IPS DF 4.7 (cell line): Measurements from ENCODE around the gene KCNC1.

ENCODE experiments used
- DNase-seq: peaks from one replicate; pipeline ENCODE4 v3.0.0-alpha.2; 2013; ENCODE audit warnings: low spot score; ENCODE audit errors: extremely low read depth

Gene KCNC1

DNA sequence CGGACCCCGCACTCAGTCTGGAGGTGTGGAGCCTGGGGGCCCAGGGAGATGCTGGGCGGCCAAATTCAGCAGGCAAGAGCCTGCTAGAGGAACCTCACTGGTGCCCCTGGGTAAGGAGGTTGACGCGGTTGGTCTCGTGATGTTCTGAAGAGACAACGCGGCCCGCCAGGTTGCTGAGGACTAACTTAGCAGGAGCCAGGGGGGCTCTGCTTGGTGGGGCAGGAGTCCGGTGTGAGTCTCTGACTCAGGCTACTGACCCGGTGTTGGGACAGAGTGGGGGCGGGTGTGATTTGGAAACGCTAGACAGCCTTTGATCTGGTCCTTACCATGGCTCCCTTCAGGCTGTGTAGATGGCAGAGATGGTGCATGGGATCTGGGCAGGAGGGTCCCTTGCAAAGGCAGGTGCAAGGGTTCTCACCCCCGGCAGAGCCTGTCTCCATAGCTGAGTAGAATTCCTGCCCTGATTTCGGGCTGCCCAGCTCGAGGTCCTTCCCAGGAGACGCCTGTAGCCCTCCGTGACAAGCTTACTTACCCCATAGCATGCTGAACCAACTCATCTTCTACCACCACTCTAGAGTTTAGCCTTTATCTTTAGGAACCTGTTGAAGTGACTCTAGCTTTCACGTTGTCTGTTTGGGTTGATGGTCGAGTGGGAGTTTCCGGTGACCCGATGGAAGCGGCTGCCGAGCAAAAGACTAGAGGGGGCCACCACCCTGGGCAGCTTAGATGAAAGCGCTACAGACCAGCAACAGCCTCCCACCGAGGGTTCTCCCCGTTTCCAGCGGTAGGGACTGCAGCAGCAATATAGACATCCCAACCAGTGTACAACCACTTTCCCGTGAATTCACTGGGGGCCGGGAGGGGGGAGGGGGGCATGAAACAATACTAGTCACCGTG, 38.4 kb downstream of the KCNC1 start:
- no peak for DNase-seq

DNA sequence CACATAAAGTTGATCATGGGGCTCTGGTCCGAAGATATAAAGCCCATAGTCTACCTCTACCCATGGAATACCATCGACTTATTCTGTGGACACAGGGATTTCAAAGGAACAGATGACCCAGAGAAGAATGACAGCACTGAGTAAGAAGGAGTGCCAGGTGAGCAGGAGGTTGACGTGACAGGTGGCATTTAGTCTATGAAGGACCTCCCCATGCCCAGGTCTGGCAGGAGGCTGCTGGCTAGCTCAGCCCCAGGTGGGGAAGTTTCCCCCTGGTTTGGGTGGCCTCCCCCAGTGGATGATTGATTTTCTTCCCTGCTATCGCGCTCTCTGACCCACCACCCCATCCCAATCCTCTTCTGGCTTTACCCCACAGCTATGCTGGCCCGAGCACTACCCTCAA, 39.1 kb downstream of the KCNC1 start:
- DNase-seq: no peak

- no peak for DNase-seq
Observed at GRCh38 chr11:17774232-17775034, 39.9 kb downstream of the KCNC1 start.

DNA sequence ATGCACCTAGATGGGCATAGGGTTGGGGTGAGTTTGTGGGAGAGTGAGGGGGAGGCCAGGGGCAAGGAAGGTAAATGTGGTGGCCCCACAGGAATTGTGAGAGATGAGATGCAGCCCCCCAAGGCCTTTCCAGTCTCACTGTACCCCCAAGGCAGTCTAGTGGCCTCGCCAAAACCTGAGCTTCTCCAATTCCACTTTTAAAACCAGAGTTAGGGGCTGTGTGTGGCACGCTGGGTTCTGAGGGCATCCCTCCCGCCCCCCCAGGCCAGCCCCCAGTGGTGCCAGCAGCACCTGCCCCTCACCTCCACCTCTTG, 40.4 kb downstream of the KCNC1 start:
- no peak for DNase-seq

- DNase-seq: no peak
Observed at GRCh38 chr11:17775507-17776211, 41.1 kb downstream of the KCNC1 start.

DNA sequence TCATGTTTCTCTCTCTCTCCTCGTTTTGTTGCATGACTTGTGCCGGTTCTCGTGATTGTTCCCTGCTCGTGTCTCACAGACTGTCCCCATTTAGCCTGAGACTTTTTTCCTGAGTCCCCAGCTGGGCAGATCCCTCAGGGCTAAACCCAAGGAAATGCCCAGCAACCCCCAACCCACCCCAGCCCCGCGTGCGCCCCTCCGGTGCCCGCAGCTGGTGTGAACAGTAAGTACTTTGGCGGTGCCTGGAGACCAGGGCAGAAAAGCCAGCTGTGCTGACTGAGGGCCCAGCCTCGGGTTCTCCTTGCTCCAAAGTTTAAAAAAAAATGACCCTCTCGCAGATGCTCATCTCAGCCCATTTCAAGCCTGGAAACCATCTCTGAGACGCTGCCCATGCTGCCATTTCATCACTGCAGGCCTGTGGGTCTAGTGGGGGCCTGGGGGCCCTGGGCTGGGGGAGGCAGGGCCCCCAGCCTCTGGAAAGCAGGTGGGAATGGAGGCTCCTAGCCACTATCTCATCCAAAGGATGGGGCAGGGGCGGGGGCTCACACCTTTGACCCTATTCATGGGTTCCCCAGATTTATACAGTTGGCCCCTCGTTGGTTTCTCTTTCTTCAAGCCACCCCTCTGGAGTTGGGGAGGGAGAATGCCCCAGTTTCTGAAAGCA, 41.8 kb downstream of the KCNC1 start:
- no peak for DNase-seq

DNA sequence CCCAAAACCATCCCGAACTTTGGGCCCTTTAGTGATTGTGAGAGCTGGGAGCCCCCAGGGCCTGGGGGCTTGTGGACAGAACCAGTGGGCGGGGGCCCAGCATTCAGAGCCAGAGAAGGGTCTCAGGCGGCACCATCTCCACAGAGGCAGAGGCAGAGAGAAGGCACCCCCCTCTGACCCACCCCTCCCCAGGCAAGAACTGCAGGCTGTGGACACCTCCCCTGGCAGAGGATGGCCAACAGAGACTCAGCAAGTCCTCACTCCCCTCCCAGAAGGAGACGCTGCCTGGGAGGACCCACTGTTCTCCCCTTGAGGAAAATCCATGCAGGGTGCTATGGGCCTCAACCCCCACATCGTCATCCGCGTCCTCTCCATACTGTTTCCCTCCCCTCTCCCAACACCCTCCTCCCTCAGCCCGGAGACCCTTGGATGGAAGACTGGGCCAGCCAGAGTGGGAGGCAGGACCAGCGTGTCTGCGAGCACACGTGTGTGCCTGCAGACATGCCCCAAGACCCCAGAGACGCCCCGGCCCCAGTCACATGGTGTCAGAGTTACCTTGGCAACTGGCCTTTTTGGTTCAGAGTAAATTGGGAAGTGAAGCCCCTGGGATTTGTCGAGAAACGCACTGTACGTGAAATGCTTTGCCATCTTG, 42.6 kb downstream of the KCNC1 start:
- DNase-seq: no peak

GRCh38 chr11:17777738-17778091, 43.1 kb downstream of the KCNC1 start:
- no peak for DNase-seq

- DNase-seq: no peak
Observed at GRCh38 chr11:17778352-17778751, 43.8 kb downstream of the KCNC1 start.

DNA sequence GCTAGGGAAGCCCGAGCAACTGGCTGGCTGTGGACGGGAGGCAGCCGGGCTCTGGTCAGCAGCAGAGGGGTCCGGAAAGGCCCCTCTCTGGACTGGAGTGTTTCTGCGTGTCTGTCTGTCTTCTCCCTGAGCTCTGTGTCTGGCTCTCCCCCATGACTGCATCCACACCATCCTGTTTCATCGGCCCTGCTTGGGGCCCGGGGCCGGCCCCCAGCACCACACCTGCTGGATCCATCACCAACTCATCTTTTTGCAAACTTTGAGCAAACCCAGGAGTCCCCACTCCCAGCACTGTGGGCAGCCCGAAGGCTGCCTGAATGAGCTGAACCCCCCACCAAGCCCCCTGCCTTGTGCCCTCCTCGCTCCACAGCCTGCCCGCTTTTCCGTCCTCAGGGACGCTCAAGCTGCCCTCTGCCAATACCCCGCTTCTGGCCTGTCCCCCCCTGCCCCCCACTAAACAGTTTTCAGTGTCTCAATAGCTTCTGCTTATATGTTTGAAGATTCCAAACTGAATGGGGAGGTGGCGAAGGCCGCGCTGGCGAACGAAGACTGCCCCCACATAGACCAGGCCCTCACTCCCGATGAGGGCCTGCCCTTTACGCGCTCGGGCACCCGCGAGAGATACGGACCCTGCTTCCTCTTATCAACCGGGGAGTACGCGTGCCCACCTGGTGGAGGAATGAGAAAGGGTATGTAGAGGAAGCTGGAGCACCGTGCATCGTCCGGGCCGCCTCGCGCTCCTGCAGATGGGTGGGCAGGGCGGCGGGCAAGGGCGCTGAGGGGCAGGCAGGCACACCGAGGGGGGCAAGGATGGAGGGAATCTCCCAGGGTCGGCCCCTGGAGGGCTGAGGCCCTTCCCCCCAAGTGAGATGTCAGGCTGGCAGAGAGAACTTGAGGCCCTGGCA, 44.6 kb downstream of the KCNC1 start:
- DNase-seq: no peak

- DNase-seq: no peak
Observed at GRCh38 chr11:17779861-17780594, 45.4 kb downstream of the KCNC1 start.

- DNase-seq: no peak
Observed at GRCh38 chr11:17780668-17781067, 46.1 kb downstream of the KCNC1 start.

- no peak for DNase-seq
Observed at GRCh38 chr11:17781221-17781620, 46.6 kb downstream of the KCNC1 start.

DNA sequence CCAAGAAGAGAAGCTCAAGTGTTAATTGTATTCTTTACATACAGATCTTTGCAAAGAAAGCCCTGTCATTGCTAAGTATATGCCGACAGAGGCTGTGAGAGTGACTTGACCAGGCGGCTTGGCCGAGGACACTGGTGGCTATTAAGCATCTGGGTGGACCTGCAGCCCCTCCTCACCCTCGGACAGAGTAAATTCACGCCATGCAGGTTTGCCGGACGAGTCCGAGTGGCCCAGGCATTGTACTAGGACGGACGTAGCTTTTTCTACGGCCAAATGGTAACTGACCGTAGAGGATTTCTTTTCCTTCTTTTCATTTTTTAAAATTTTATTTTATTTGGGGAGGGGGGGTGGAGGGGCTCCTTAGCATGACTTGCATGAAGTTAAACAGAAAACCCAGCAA, 47.0 kb downstream of the KCNC1 start:
- DNase-seq: no peak

DNA sequence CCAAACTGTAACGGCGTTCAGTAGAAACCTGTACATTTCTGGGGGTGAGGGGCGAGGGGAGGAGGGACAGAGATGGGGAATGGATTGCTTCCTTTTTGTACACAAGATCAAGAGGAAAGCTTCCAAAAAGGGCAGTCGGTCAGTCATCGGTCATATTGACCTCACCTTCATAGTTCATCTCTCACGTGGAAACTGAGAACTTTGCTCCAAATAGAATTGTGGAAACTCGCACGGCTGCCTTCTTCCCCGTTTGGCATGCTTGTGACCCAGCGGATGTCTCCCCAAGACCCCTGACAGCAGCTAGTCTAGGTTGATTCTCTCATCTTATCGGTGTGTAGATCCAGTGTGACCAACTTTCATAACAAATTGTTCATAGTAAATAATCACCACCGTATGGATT, 47.6 kb downstream of the KCNC1 start:
- no peak for DNase-seq

GRCh38 chr11:17782603-17783337, 48.2 kb downstream of the KCNC1 start:
- no peak for DNase-seq

DNA sequence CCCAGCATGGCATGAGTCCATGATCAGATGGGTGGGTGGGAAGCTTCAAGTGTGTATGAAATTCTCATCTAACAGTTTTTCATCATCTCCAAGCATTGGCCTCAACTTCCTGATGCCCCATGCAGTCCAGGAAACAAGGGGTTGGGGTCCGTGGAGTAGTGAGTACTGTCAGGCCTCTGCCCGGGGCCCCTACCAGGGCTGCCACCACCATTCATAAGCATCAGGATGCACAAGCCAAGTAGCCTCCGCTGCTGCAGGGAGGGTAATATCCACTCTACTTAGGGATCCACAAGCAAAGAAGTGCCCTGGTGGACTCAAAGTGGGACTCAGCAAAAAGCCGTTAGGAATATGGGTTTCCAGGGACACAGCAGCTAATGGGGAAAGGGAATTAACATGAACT, 49.3 kb downstream of the KCNC1 start:
- DNase-seq: no peak

GRCh38 chr11:17786824-17787525, 52.4 kb downstream of the KCNC1 start:
- no peak for DNase-seq
